ENCODE measurements around the gene EFL1. TPM values are rescaled to one million over a fixed set of nuclear protein-coding genes. Genes with fewer than 3 reads are reported as not detected.

EFL1 gene
- total RNA-seq, 2 donors from 2014 or later, result 42.0 to 59.1 TPM

DNA sequence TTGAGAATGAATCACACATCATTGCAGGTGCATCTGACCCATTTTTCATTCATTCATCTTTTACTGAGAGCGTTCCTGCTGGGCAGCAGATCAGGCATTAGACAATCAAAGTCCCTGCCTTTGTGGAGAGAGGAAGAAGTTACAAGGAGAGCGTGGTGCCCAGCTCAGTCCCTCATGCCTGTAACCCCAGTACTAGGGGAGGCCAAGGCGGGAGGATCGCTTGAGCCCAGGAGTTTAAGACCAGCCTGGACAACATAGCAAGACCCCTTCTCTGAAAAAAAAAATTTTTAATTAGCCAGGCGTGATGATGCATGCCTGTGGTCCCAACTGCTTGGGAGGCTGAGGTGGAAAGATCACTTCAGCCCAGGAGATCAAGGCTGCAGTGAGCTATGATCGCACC is 181.8 kb downstream of the EFL1 start:
- Histone ChIP-seq H3K9ac (ENCODE audit: extremely low read depth, low read length, poor library complexity, severe bottlenecking) (no peak overlapping the region), H3K4me3 (ENCODE audit: low read length) (no peak overlapping the region), H3K36me3 (ENCODE audit: control insufficient read depth, insufficient read depth, low read length) (no peaks in the 10 kb centered on the region), H3K27me3 (ENCODE audit: control insufficient read depth, insufficient read depth, low read length, poor library complexity, severe bottlenecking) (no peaks in the 10 kb centered on the region), H3K4me1 (ENCODE audit: control insufficient read depth, insufficient read depth, low read length) (no peaks in the 10 kb centered on the region), H3K27ac (ENCODE audit: low read depth, low read length) (no peak overlapping the region), H3K9me3 (ENCODE audit: control insufficient read depth, low read length) (no peaks in the 10 kb centered on the region)
- 91 to 95% methylated on average over 3 to 6 of the region's 6 CpGs for WGBS, 2 experiments (ENCODE audit: insufficient coverage in 1 of 2, insufficient read length in 1 of 2)
- Mint-ChIP-seq H3K4me1 (peaks cover 5% of the 10 kb centered on the region), H3K36me3 (ENCODE audit: low read depth) (no peaks in the 10 kb centered on the region), H3K27ac (no peak overlapping the region), H3K4me3 (no peak overlapping the region), H3K27me3 (ENCODE audit: insufficient read depth) (no peaks in the 10 kb centered on the region), H3K9me3 (no peaks in the 10 kb centered on the region)
- TF ChIP-seq, protein P1, sequence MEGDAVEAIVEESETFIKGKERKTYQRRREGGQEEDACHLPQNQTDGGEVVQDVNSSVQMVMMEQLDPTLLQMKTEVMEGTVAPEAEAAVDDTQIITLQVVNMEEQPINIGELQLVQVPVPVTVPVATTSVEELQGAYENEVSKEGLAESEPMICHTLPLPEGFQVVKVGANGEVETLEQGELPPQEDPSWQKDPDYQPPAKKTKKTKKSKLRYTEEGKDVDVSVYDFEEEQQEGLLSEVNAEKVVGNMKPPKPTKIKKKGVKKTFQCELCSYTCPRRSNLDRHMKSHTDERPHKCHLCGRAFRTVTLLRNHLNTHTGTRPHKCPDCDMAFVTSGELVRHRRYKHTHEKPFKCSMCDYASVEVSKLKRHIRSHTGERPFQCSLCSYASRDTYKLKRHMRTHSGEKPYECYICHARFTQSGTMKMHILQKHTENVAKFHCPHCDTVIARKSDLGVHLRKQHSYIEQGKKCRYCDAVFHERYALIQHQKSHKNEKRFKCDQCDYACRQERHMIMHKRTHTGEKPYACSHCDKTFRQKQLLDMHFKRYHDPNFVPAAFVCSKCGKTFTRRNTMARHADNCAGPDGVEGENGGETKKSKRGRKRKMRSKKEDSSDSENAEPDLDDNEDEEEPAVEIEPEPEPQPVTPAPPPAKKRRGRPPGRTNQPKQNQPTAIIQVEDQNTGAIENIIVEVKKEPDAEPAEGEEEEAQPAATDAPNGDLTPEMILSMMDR (conservative IDR thresholded peaks at IDR 0.05), result no peak
- no peak for DNase-seq

Other genes starting within 250 kb of the EFL1 start
- gene MEX3B, start 216.7 kb downstream of the EFL1 start, total RNA-seq, result 1 to 10 TPM; 3.4 to 5.1 TPM
- 10 to 100 TPM; 17.6 to 23.9 TPM for gene SAXO2, start 84 bp upstream of the EFL1 start, total RNA-seq
- gene GOLGA6L10, start 86.7 kb upstream of the EFL1 start, total RNA-seq, result 1 to 10 TPM; 4.1 to 6.5 TPM
- 10 to 100 TPM in 1 of 2 donors, 1 to 10 TPM in 1; 8.1 to 11.4 TPM for gene GOLGA6L9, start 167.1 kb upstream of the EFL1 start, total RNA-seq